GM12878 (cell line): ENCODE results near the gene MYO9B. TPM values are rescaled to one million over a fixed set of nuclear protein-coding genes. Genes with fewer than 3 reads are reported as not detected.

ENCODE experiments used
- ATAC-seq: fragments of 200-7000 bp; cut with Tn5 transposase; 3 replicates; pipeline ENCODE4 v1.9.1; 2020; ENCODE audit warnings: mild to moderate bottlenecking, moderate library complexity
- BruUV-seq: library from RNA; stranded (reverse); fragments of 400-500 nt; replicated peaks from 2 replicates; lab custom pipeline; 2021; lab: Mats Ljungman, UMichigan
- CTCF ChIA-PET: fragments of 300-600 bp; sonication (Branson Sonifier 250); formaldehyde crosslinking; extraction: SDS; loops from one replicate; lab custom pipeline; 2021; ENCODE audit warnings: inconsistent platforms; lab: Yijun Ruan, JAX
- POLR2A ChIA-PET: fragments of 350-600 bp; formaldehyde crosslinking; extraction: SDS; loops from one replicate; lab custom pipeline; 2021; ENCODE audit warnings: inconsistent platforms; lab: Charles Lee
- RAD21 ChIA-PET: fragments of 300-600 bp; sonication (Branson Sonifier 250); formaldehyde crosslinking; loops from one replicate; lab custom pipeline; 2023; ENCODE audit warnings: antibody characterized with exemption; ENCODE audit not compliant: unreplicated experiment; lab: Charles Lee
- SMC1A ChIA-PET: fragments of 300-600 bp; sonication (Branson Sonifier 250); formaldehyde crosslinking; loops from one replicate; lab custom pipeline; 2023; ENCODE audit not compliant: unreplicated experiment, uncharacterized antibody; lab: Charles Lee
- DNase-seq: peaks from one replicate; pipeline ENCODE4 v3.0.0-alpha.2; 2011; ENCODE audit warnings: low read depth, low spot score
- FAIRE-seq: peaks from 3 replicates; lab custom pipeline; 2011; peaks lifted over from hg19 to GRCh38; lab: Jason Lieb, UNC
- H2AFZ ChIP-seq: 2 replicates; pipeline ENCODE4 v1.6.0; 2011; ENCODE audit warnings: low read depth, low read length, control low read depth; ENCODE audit not compliant: control insufficient read depth
- H3K27ac ChIP-seq: 2 replicates; pipeline ENCODE4 v1.5.1; 2011; ENCODE audit warnings: control low read depth; ENCODE audit not compliant: control insufficient read depth, insufficient read depth
- H3K27me3 ChIP-seq, 2 experiments: replicated peaks in 1 of 2; 2 replicates each; pipeline versions ENCODE4 v1.6.0 to v1.6.1; 2011; ENCODE audit warnings: low read length in 1 of 2; ENCODE audit not compliant: control insufficient read depth in 2 of 2, insufficient read depth in 2 of 2
- H3K36me3 ChIP-seq, 2 experiments: 2 replicates each; pipeline ENCODE4 v1.5.1; 2011; ENCODE audit warnings: low read length in 1 of 2; ENCODE audit not compliant: control insufficient read depth in 2 of 2, insufficient read depth in 2 of 2
- H3K4me1 ChIP-seq: 2 replicates; pipeline ENCODE4 v1.6.1; 2011; ENCODE audit warnings: mild to moderate bottlenecking, low read length, moderate library complexity, mixed read lengths; ENCODE audit not compliant: control insufficient read depth, insufficient read depth
- H3K4me2 ChIP-seq: 2 replicates; pipeline ENCODE4 v1.6.0; 2011; ENCODE audit warnings: control low read depth; ENCODE audit not compliant: control insufficient read depth, insufficient read depth
- H3K4me3 ChIP-seq: fragments of 200-600 bp; sonication (generic); 2 replicates; pipeline ENCODE4 v1.5.1; 2016
- H3K79me2 ChIP-seq: 2 replicates; pipeline ENCODE4 v1.6.0; 2011; ENCODE audit warnings: low read length; ENCODE audit not compliant: control insufficient read depth, insufficient read depth
- H3K9ac ChIP-seq: 2 replicates; pipeline ENCODE4 v1.8.0; 2011; ENCODE audit warnings: low read length, control low read depth, mixed read lengths; ENCODE audit not compliant: control insufficient read depth, insufficient read depth
- H3K9me3 ChIP-seq: replicated peaks from 3 replicates; pipeline ENCODE4 v1.5.1; 2011; ENCODE audit warnings: mild to moderate bottlenecking, low read length; ENCODE audit not compliant: control insufficient read depth, insufficient read depth
- H4K20me1 ChIP-seq: 2 replicates; pipeline ENCODE4 v1.6.0; 2011; ENCODE audit not compliant: control insufficient read depth, insufficient read depth
- BRCA1 ChIP-seq: IDR thresholded peaks from 2 replicates; pipeline ENCODE4 v1.6.1; 2011; ENCODE audit warnings: low read depth, low read length, improper control_type of control experiment
- EZH2 ChIP-seq: IDR thresholded peaks from 2 replicates; pipeline ENCODE4 v1.6.1; 2012; ENCODE audit warnings: low read depth, mild to moderate bottlenecking, control low read depth, inconsistent platforms, low read length, borderline replicate concordance; ENCODE audit not compliant: control insufficient read depth
- FOXM1 ChIP-seq: IDR thresholded peaks from 2 replicates; pipeline ENCODE4 v1.6.1; 2012; ENCODE audit warnings: low read depth, mild to moderate bottlenecking, inconsistent platforms, low read length, moderate library complexity
- LARP7 ChIP-seq: fragments of 450-650 bp; IDR thresholded peaks from 2 replicates; pipeline ENCODE4 v1.6.1; 2017; ENCODE audit warnings: mild to moderate bottlenecking
- MEF2B ChIP-seq: fragments of 450-650 bp; IDR thresholded peaks from 2 replicates; pipeline ENCODE4 v1.6.1; 2018; ENCODE audit warnings: mild to moderate bottlenecking, moderate library complexity; ENCODE audit not compliant: partially characterized antibody, poor library complexity, severe bottlenecking
- MYB ChIP-seq: fragments of 150-350 bp; IDR thresholded peaks from 2 replicates; pipeline ENCODE4 v1.6.1; 2014; ENCODE audit warnings: mild to moderate bottlenecking, low read depth, low read length, borderline replicate concordance
- NR2F1 ChIP-seq: fragments of 450-650 bp; conservative IDR thresholded peaks from 2 replicates; pipeline ENCODE4 v1.6.1; 2017; ENCODE audit warnings: mild to moderate bottlenecking
- SIX5 ChIP-seq: IDR thresholded peaks from 2 replicates; pipeline ENCODE4 v1.6.1; 2011; ENCODE audit warnings: mild to moderate bottlenecking, low read depth, low read length, moderate library complexity; ENCODE audit not compliant: severe bottlenecking
- SREBF2 ChIP-seq: IDR thresholded peaks from 2 replicates; pipeline ENCODE4 v1.6.1; 2012; ENCODE audit warnings: mild to moderate bottlenecking, low read length
- WGBS: methylation state at CpG from one replicate; pipeline ENCODE4 v1.1.6; 2016; ENCODE audit warnings: low lambda C conversion rate; ENCODE audit not compliant: insufficient replicate concordance, insufficient coverage; ENCODE audit errors: missing lambda C conversion rate; 5-methylcytosine and 5-hydroxymethylcytosine counted together
- in situ Hi-C: fragments of 300-500 bp; cut with MboI; formaldehyde crosslinking; loops from 9 replicates; pipeline ENCODE4 v1.14.3; 2018; ENCODE audit warnings: mixed read lengths
- intact Hi-C: fragments of 100-400 bp; cut with micrococcal nuclease; formaldehyde crosslinking; loops from one replicate; pipeline ENCODE4 v1.14.2; 2022; ENCODE audit not compliant: unreplicated experiment
- polyA plus RNA-seq, 11 experiments: library from polyadenylated mRNA; depleted of rRNA in 4 of 11; unstranded in 6 of 11; stranded (reverse) in 5 of 11; fragments of >200 nt; fragmentation: Nextera tagmentation in 4 of 11; fragmentation: Illumina TruSeq in 1 of 11; extraction: Ambion mirVana in 4 of 11; extraction: Trizol in 1 of 11; gene quantifications; 1 replicate in 1 of 11; 2 replicates in 10 of 11; pipeline versions ENCODE4 v1.2.1 to v1.2.3, GENCODE V29; 2011 to 2016; ENCODE audit warnings: inconsistent platforms in 2 of 11, missing spikeins in 2 of 11, low read depth in 1 of 11
- total RNA-seq, 4 experiments: library from RNA; depleted of rRNA in 3 of 4; stranded (reverse); fragments of >200 nt in 3 of 4; fragmentation: Illumina TruSeq in 1 of 4; extraction: Trizol in 1 of 4; gene quantifications; 2 replicates each; pipeline versions ENCODE4 v1.2.1 to v1.2.3, GENCODE V29; 2013 to 2021
- TF ChIP-seq, protein P1 (sequence below): IDR thresholded peaks from 2 replicates; pipeline ENCODE4 v1.6.1; 2011; ENCODE audit warnings: low read depth, mild to moderate bottlenecking, low read length, moderate library complexity, borderline replicate concordance; ENCODE audit errors: extremely low read depth
- TF ChIP-seq, protein P2 (sequence below): fragments of 450-650 bp; IDR thresholded peaks from 2 replicates; pipeline ENCODE4 v1.6.1; 2016; ENCODE audit warnings: mild to moderate bottlenecking

Gene MYO9B
- total and polyA plus RNA-seq, 10 of the 15 experiments (the other 5 are each of a cell fraction or from before 2014, with no cell fraction given) = 5.4 to 165 (median 45.8) TPM

- WGBS = 94% methylated on average over 16 of the region's 16 CpGs
Measured at GRCh38 chr19:17048885-17049453, 26.6 kb upstream of the MYO9B start.

GRCh38 chr19:17049711-17050280 lies 25.8 kb upstream of the MYO9B start:
- Histone ChIP-seq H3K9ac (no peak overlapping the region), H3K79me2 (no peaks in the 10 kb centered on the region), H3K4me2 (no peak overlapping the region), H3K27ac (no peak overlapping the region), H3K27me3 (no peaks in the 10 kb centered on the region), H4K20me1 (no peaks in the 10 kb centered on the region), H3K4me3 (no peak overlapping the region), H2AFZ (no peak overlapping the region), H3K36me3 (peaks cover 11 to 14% of the 10 kb centered on the region in 2 experiments; a peak in 3 of 4 replicates), H3K9me3 (no peaks in the 10 kb centered on the region), H3K4me1 (no peaks in the 10 kb centered on the region)
- CTCF ChIA-PET = interaction anchor here (1.2 to 1.6 kb wide), 2 partner anchors 10 to 214 kb away, joined by 3 read pairs; no protein-coding TSS in a partner anchor
- 96% methylated on average over 17 of the region's 18 CpGs for WGBS
- intact Hi-C loops = no loop called here
- SMC1A ChIA-PET = interaction anchor here (2.1 kb wide), 1 partner anchor 335 kb away, joined by 6 read pairs; no protein-coding TSS in a partner anchor
- ATAC-seq (no peak), FAIRE-seq (no peak), DNase-seq (no peak)
- TF ChIP-seq MEF2B (no peak), FOXM1 (no peak), NR2F1 (no peak), SREBF2 (no peak), MYB (no peak), SIX5 (no peak), LARP7 (no peak)
- TF ChIP-seq, protein P1, sequence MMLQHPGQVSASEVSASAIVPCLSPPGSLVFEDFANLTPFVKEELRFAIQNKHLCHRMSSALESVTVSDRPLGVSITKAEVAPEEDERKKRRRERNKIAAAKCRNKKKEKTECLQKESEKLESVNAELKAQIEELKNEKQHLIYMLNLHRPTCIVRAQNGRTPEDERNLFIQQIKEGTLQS = no peak
- TF ChIP-seq, protein P2, sequence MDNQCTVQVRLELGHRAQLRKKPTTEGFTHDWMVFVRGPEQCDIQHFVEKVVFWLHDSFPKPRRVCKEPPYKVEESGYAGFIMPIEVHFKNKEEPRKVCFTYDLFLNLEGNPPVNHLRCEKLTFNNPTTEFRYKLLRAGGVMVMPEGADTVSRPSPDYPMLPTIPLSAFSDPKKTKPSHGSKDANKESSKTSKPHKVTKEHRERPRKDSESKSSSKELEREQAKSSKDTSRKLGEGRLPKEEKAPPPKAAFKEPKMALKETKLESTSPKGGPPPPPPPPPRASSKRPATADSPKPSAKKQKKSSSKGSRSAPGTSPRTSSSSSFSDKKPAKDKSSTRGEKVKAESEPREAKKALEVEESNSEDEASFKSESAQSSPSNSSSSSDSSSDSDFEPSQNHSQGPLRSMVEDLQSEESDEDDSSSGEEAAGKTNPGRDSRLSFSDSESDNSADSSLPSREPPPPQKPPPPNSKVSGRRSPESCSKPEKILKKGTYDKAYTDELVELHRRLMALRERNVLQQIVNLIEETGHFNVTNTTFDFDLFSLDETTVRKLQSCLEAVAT = no peak
- no TSS peak for BruUV-seq
- POLR2A ChIA-PET = no interaction called here
- in situ Hi-C loops = no loop called here
- RAD21 ChIA-PET = interaction anchor here (0.6 kb wide), 1 partner anchor 173 kb away, joined by 3 read pairs; no protein-coding TSS in a partner anchor

More at GRCh38 chr19:17048885-17049453, 26.6 kb upstream of the MYO9B start:
- DNase-seq (no peak), ATAC-seq (no peak), FAIRE-seq (no peak)
- no peaks in the 10 kb centered on the region for H4K20me1 ChIP-seq
- ChIA-PET SMC1A (no interaction called here), CTCF (interaction anchor here (1.6 kb wide), 1 partner anchor 9 kb away, joined by 3 read pairs; no protein-coding TSS in a partner anchor), POLR2A (no interaction called here), RAD21 (interaction anchor here (0.6 kb wide), 1 partner anchor 173 kb away, joined by 3 read pairs; no protein-coding TSS in a partner anchor)
- BruUV-seq = no TSS peak
- TF ChIP-seq BRCA1 (no peak), EZH2 (no peak)
- TF ChIP-seq, protein P1 = no peak
- H3K79me2 ChIP-seq = no peaks in the 10 kb centered on the region
- intact Hi-C loops = no loop called here
- no peaks in the 10 kb centered on the region for H3K4me1 ChIP-seq
- no peak overlapping the region for H3K4me3 ChIP-seq
- H3K4me2 ChIP-seq = no peak overlapping the region
- in situ Hi-C loops = no loop called here
- no peak overlapping the region for H2AFZ ChIP-seq
- peaks cover 11 to 14% of the 10 kb centered on the region in 2 experiments; a peak in 3 of 4 replicates for H3K36me3 ChIP-seq
- H3K27ac ChIP-seq = no peak overlapping the region
- H3K9me3 ChIP-seq = no peaks in the 10 kb centered on the region
- H3K27me3 ChIP-seq = no peaks in the 10 kb centered on the region
- no peak overlapping the region for H3K9ac ChIP-seq
